Measurements from ENCODE around the gene FAM47E. TPM values are rescaled to one million over a fixed set of nuclear protein-coding genes. Genes with fewer than 3 reads are reported as not detected.
A peak's percentile ranks its signal among the peaks of the same experiment; 100 is the strongest.

FAM47E gene
- total and polyA plus RNA-seq, 2 of the 13 experiments (the other 11 are each of a cell fraction or from before 2014, with no cell fraction given), result 0.33 to 0.66 TPM

DNA sequence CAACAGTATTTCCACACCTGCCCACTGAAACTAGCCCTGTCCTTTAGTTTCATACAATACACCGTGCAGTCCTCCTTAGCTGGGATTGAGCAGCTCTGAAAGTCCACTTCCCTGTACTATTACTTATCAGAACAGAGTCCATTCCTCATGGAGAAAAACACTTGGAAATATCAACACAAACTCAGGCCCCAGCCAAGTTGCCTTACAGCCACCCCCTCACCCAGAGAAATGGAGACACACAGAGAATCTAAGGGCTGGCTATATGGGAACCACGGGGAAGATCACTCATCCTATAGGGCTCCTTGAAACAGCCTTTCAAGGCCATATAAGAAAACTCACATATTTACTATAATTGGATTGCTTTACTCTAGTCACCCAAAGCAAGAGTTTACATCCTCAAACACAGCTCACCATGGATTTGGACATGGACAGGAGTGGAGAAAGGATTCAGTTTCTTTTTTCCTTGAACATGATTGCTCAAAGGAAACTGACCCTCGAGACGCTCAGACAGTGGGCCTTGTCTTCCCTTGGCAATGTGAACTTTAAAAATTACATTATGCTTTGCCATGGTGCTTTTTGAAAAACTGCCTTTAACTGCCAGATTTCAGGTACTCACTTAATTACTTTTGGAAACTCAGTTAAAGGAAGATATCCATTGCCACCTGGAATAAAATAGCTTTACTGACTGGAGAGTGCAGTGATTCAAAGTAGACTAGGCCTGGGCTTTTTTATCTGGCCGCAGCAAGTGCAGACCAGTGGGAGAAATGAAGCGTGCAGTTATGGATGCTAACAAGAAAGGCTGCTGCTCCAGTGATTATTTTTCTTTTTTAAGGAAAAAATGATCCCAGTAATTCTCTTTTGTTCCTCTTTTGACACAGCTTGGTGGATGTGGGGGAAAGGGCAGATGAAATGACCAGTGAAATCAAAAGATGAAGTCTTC, 39.5 kb upstream of the FAM47E start:
- Histone ChIP-seq H3K27ac (ENCODE audit: extremely low read length, insufficient read depth, low read length) (no peak overlapping the region), H3K4me1 (ENCODE audit: insufficient read depth, low read length) (peaks cover 75% of the 10 kb centered on the region), H4K20me1 (ENCODE audit: insufficient read depth, low read length) (no peaks in the 10 kb centered on the region), H3K9ac (ENCODE audit: insufficient read depth, low read depth, low read length) (peak overlapping the region; percentile 91; the same call in 1 of the 2 replicates), H3K79me2 (ENCODE audit: insufficient read depth, low read length) (peaks cover 50% of the 10 kb centered on the region), H2AFZ (ENCODE audit: low read length) (no peak overlapping the region), H3K36me3 (replicated peaks in 1 of 2; ENCODE audit: control insufficient read depth in 1 of 2, insufficient read depth in 2 of 2, low read length in 2 of 2) (no peaks in the 10 kb centered on the region), H3K4me2 (ENCODE audit: low read depth, low read length) (peak overlapping the region; percentile 99), H3K27me3 (ENCODE audit: control insufficient read depth in 1 of 2, insufficient read depth in 2 of 2, low read length in 2 of 2) (no peaks in the 10 kb centered on the region; a peak in 1 of 5 replicates), H3K4me3 (replicated peaks in 1 of 3; ENCODE audit: insufficient read depth in 1 of 3, low read depth in 2 of 3, low read length in 3 of 3) (peak overlapping the region; percentile 72 to 86 (median 76)), H3K9me3 (ENCODE audit: low read length) (no peaks in the 10 kb centered on the region)
- TF ChIP-seq ZBTB37 (CRISPR knock-in tag; IDR thresholded peaks at IDR 0.05), result no peak
- no peak for ATAC-seq
- intact Hi-C loops (cut with micrococcal nuclease; ENCODE audit: unreplicated experiment) (loop anchor here (2.0 kb wide), 1 partner anchor 95 kb away; the partner anchor contains the start of gene STBD1), in situ Hi-C loops (cut with HindIII; ENCODE audit: extremely low pct_ligation_motif_present, low pct_unique_long_range_greater_than_20kb) (no loop called here)
- FAIRE-seq, result no peak
- ChIA-PET CTCF (ENCODE audit: low intra/inter-chr PET ratio, low total read pairs) (no interaction called here), POLR2A (interaction anchor here (1.1 kb wide), 1 partner anchor 94 kb away, joined by 3 read pairs; no protein-coding TSS in a partner anchor)
- BruUV-seq (replicated peaks), result no TSS peak
- no peak for DNase-seq (ENCODE audit: low spot score)
- 57% methylated on average over 6 of the region's 6 CpGs for WGBS (ENCODE audit: low lambda C conversion rate)

- CTCF ChIA-PET (ENCODE audit: low intra/inter-chr PET ratio, low total read pairs), result no interaction called here
- Histone ChIP-seq H3K27me3 (ENCODE audit: control insufficient read depth in 1 of 2, insufficient read depth in 2 of 2, low read length in 2 of 2) (no peaks in the 10 kb centered on the region; a peak in 1 of 5 replicates), H3K36me3 (replicated peaks in 1 of 2; ENCODE audit: control insufficient read depth in 1 of 2, insufficient read depth in 2 of 2, low read length in 2 of 2) (no peaks in the 10 kb centered on the region), H3K9ac (ENCODE audit: insufficient read depth, low read depth, low read length) (peak overlapping the region; percentile 91), H3K4me3 (replicated peaks in 1 of 3; ENCODE audit: insufficient read depth in 1 of 3, low read depth in 2 of 3, low read length in 3 of 3) (peak overlapping the region; percentile 72 to 86 (median 76)), H2AFZ (ENCODE audit: low read length) (no peak overlapping the region), H3K9me3 (ENCODE audit: low read length) (no peaks in the 10 kb centered on the region), H3K4me2 (ENCODE audit: low read depth, low read length) (peak overlapping the region; percentile 99), H3K4me1 (ENCODE audit: insufficient read depth, low read length) (peaks cover 72% of the 10 kb centered on the region), H3K79me2 (ENCODE audit: insufficient read depth, low read length) (peaks cover 41% of the 10 kb centered on the region), H3K27ac (ENCODE audit: extremely low read length, insufficient read depth, low read length) (peak overlapping the region; percentile 86), H4K20me1 (ENCODE audit: insufficient read depth, low read length) (no peaks in the 10 kb centered on the region)
- BruUV-seq (replicated peaks), result no TSS peak
- in situ Hi-C loops (cut with HindIII; ENCODE audit: extremely low pct_ligation_motif_present, low pct_unique_long_range_greater_than_20kb), result no loop called here
- ATAC-seq (peak; percentile 17; the same call in 2 of the 3 replicates), FAIRE-seq (no peak), DNase-seq (ENCODE audit: low spot score) (no peak)
- POLR2A ChIA-PET, result interaction anchor here (1.1 kb wide), 1 partner anchor 93 kb away, joined by 3 read pairs; no protein-coding TSS in a partner anchor
- intact Hi-C loops (cut with micrococcal nuclease; ENCODE audit: unreplicated experiment), result loop anchor here (1.0 to 2.0 kb wide), 2 partner anchors 12 to 94 kb away; partner anchors contain the start of gene STBD1
- 4% methylated on average over 14 of the region's 14 CpGs for WGBS (ENCODE audit: low lambda C conversion rate)
- TF ChIP-seq, protein P1, sequence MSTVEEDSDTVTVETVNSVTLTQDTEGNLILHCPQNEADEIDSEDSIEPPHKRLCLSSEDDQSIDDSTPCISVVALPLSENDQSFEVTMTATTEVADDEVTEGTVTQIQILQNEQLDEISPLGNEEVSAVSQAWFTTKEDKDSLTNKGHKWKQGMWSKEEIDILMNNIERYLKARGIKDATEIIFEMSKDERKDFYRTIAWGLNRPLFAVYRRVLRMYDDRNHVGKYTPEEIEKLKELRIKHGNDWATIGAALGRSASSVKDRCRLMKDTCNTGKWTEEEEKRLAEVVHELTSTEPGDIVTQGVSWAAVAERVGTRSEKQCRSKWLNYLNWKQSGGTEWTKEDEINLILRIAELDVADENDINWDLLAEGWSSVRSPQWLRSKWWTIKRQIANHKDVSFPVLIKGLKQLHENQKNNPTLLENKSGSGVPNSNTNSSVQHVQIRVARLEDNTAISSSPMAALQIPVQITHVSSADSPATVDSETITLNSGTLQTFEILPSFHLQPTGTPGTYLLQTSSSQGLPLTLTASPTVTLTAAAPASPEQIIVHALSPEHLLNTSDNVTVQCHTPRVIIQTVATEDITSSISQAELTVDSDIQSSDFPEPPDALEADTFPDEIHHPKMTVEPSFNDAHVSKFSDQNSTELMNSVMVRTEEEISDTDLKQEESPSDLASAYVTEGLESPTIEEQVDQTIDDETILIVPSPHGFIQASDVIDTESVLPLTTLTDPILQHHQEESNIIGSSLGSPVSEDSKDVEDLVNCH (CRISPR knock-in tag; IDR thresholded peaks at IDR 0.05), result no peak
- TF ChIP-seq HNRNPK (IDR thresholded peaks at IDR 0.05; ENCODE audit: low read depth, low read length, poor library complexity, severe bottlenecking), result no peak
- TF ChIP-seq ZNF296 (CRISPR knock-in tag; conservative IDR thresholded peaks at IDR 0.05), result no peak
- TF ChIP-seq ZNF451 (CRISPR knock-in tag; IDR thresholded peaks at IDR 0.05), result no peak
- no peak for TF ChIP-seq SIN3B (IDR thresholded peaks at IDR 0.05; ENCODE audit: low read length)
- TF ChIP-seq SOX5 (CRISPR knock-in tag; IDR thresholded peaks at IDR 0.05; ENCODE audit: borderline replicate concordance), result no peak
- no peak for TF ChIP-seq SYNCRIP (IDR thresholded peaks at IDR 0.05; ENCODE audit: insufficient read depth, low read depth, low read length)
- no peak for TF ChIP-seq LBX2 (CRISPR knock-in tag; IDR thresholded peaks at IDR 0.05; ENCODE audit: borderline replicate concordance)
- TF ChIP-seq XBP1 (CRISPR knock-in tag; IDR thresholded peaks at IDR 0.05), result no peak
These were observed 38.6 kb upstream of the FAM47E start for GRCh38 chr4:76212851-76213414.
